ENCODE results near the gene CCDC152.

CCDC152 gene

DNA sequence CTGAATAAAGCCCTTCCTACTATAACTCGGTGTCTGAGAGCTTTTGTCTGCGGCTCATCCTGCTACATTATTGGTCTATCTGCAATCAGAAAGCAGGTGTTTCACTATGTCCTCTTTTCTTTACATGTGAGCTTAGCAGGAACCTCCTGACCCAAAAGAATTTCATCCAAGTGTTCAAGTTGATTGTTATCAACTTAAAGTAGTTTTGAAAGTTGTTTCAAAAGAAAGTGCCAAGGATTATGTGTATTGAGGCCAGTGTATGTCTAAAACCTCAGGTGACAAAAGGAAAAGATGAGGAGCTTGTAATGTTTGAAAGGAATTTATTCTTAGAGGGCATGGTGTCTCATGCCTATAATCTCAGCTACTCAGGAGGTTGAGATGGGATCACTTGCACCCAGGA lies 63.1 kb downstream of the CCDC152 start:
- H3K27me3 ChIP-seq (ENCODE audit: insufficient read depth, low read length, poor library complexity, severe bottlenecking), result no peaks in the 10 kb centered on the region
- no peak overlapping the region for H3K4me2 ChIP-seq (ENCODE audit: low read depth, low read length, poor library complexity, severe bottlenecking)
- H4K20me1 ChIP-seq (ENCODE audit: insufficient read depth, low read length, poor library complexity, severe bottlenecking), result no peaks in the 10 kb centered on the region
- TF ChIP-seq EZH2phosphoT487 (IDR thresholded peaks at IDR 0.05; ENCODE audit: borderline replicate concordance), result no peak
- TF ChIP-seq, protein P1, sequence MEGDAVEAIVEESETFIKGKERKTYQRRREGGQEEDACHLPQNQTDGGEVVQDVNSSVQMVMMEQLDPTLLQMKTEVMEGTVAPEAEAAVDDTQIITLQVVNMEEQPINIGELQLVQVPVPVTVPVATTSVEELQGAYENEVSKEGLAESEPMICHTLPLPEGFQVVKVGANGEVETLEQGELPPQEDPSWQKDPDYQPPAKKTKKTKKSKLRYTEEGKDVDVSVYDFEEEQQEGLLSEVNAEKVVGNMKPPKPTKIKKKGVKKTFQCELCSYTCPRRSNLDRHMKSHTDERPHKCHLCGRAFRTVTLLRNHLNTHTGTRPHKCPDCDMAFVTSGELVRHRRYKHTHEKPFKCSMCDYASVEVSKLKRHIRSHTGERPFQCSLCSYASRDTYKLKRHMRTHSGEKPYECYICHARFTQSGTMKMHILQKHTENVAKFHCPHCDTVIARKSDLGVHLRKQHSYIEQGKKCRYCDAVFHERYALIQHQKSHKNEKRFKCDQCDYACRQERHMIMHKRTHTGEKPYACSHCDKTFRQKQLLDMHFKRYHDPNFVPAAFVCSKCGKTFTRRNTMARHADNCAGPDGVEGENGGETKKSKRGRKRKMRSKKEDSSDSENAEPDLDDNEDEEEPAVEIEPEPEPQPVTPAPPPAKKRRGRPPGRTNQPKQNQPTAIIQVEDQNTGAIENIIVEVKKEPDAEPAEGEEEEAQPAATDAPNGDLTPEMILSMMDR (conservative IDR thresholded peaks at IDR 0.05; ENCODE audit: low read length), result no peak
- H3K79me2 ChIP-seq (ENCODE audit: insufficient read depth, low read length), result no peaks in the 10 kb centered on the region
- no peaks in the 10 kb centered on the region for H3K4me1 ChIP-seq (ENCODE audit: insufficient read depth, low read length, poor library complexity, severe bottlenecking)
- H3F3A ChIP-seq (ENCODE audit: low read depth), result no peaks in the 10 kb centered on the region
- H2AFZ ChIP-seq (ENCODE audit: low read length), result no peak overlapping the region
- H3K36me3 ChIP-seq (ENCODE audit: insufficient read depth, low read length), result no peaks in the 10 kb centered on the region
- no peak overlapping the region for H3K9ac ChIP-seq (ENCODE audit: low read depth, low read length, poor library complexity, severe bottlenecking)
- H3K4me3 ChIP-seq (ENCODE audit: low read length, poor library complexity, severe bottlenecking), result no peak overlapping the region
- no peaks in the 10 kb centered on the region for H3K9me2 ChIP-seq (replicated peaks; ENCODE audit: low read depth, low read length)
- no peaks in the 10 kb centered on the region for H3K9me3 ChIP-seq (ENCODE audit: insufficient read depth, low read depth, low read length)

DNA sequence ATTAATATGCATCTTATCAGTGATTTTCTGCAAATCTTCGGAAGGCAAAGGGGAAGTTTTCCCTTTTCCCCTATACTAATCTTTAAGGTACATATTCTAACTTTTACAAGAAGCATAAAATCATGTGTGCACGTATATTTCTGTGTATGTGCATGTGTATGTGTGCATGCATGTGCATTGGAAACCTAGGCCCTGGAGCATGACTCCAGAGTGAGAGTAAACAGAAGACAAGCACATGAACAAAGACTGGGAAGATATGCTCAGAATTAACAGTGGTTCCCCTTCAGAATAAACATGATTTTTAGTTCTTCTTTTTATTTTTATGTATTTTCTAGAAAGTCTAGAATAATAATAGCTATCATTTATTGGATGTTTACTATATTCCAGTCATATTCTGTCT lies 65.9 kb downstream of the CCDC152 start:
- no peaks in the 10 kb centered on the region for H3K4me1 ChIP-seq (ENCODE audit: insufficient read depth, low read length, poor library complexity, severe bottlenecking)
- H3K4me3 ChIP-seq (ENCODE audit: low read length, poor library complexity, severe bottlenecking), result no peak overlapping the region
- no peaks in the 10 kb centered on the region for H4K20me1 ChIP-seq (ENCODE audit: insufficient read depth, low read length, poor library complexity, severe bottlenecking)
- no peak for TF ChIP-seq EZH2phosphoT487 (IDR thresholded peaks at IDR 0.05; ENCODE audit: borderline replicate concordance)
- TF ChIP-seq, protein P1 (conservative IDR thresholded peaks at IDR 0.05; ENCODE audit: low read length), result no peak
- no peaks in the 10 kb centered on the region for H3K36me3 ChIP-seq (ENCODE audit: insufficient read depth, low read length)
- H3K79me2 ChIP-seq (ENCODE audit: insufficient read depth, low read length), result no peaks in the 10 kb centered on the region
- H3K4me2 ChIP-seq (ENCODE audit: low read depth, low read length, poor library complexity, severe bottlenecking), result no peak overlapping the region
- no peak overlapping the region for H2AFZ ChIP-seq (ENCODE audit: low read length)
- no peaks in the 10 kb centered on the region for H3K27me3 ChIP-seq (ENCODE audit: insufficient read depth, low read length, poor library complexity, severe bottlenecking)
- H3K9me2 ChIP-seq (replicated peaks; ENCODE audit: low read depth, low read length), result no peaks in the 10 kb centered on the region
- no peaks in the 10 kb centered on the region for H3K9me3 ChIP-seq (ENCODE audit: insufficient read depth, low read depth, low read length)
- H3K9ac ChIP-seq (ENCODE audit: low read depth, low read length, poor library complexity, severe bottlenecking), result no peak overlapping the region
- H3F3A ChIP-seq (ENCODE audit: low read depth), result no peaks in the 10 kb centered on the region

DNA sequence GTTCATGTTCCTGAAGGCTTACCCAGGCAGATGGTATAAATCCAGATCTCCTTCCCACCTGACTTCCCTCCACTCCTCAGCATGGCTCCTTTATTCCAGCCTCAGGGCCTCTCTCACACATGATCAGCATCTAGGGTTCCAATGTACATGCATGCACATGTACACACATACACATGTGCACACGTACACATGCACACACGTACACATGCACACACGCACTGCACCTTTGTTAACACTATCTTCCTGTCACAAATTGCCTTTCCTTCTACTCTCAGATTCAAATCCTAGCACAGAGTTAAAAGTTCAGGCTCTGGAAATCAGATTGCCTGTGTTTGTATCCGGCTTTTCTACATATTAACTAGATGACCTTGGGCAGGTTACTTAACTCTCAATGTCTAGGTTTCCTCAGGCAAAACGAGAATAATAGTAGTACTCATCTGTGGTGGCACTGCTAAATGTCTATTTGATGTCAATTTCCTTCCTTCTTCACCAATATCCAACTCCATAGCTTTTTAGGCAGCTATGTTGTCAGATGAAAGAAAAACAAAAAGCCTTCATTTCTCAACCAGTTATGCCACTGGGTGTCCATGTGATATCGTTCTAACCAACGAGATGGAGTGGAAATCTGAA lies 67.8 kb downstream of the CCDC152 start:
- Histone ChIP-seq H3K9ac (ENCODE audit: low read depth, low read length, poor library complexity, severe bottlenecking) (no peak overlapping the region), H3K27me3 (ENCODE audit: insufficient read depth, low read length, poor library complexity, severe bottlenecking) (no peaks in the 10 kb centered on the region), H3F3A (ENCODE audit: low read depth) (no peaks in the 10 kb centered on the region), H4K20me1 (ENCODE audit: insufficient read depth, low read length, poor library complexity, severe bottlenecking) (no peaks in the 10 kb centered on the region), H3K4me2 (ENCODE audit: low read depth, low read length, poor library complexity, severe bottlenecking) (no peak overlapping the region), H3K9me3 (ENCODE audit: insufficient read depth, low read depth, low read length) (no peaks in the 10 kb centered on the region), H3K79me2 (ENCODE audit: insufficient read depth, low read length) (no peaks in the 10 kb centered on the region), H3K9me2 (replicated peaks; ENCODE audit: low read depth, low read length) (no peaks in the 10 kb centered on the region), H3K4me3 (ENCODE audit: low read length, poor library complexity, severe bottlenecking) (no peak overlapping the region), H3K4me1 (ENCODE audit: insufficient read depth, low read length, poor library complexity, severe bottlenecking) (no peaks in the 10 kb centered on the region), H2AFZ (ENCODE audit: low read length) (no peak overlapping the region), H3K36me3 (ENCODE audit: insufficient read depth, low read length) (no peaks in the 10 kb centered on the region)
- no peak for TF ChIP-seq EZH2phosphoT487 (IDR thresholded peaks at IDR 0.05; ENCODE audit: borderline replicate concordance)
- TF ChIP-seq, protein P1 (conservative IDR thresholded peaks at IDR 0.05; ENCODE audit: low read length), result no peak
